HAP-1 (cell line): ENCODE data around the gene S100A1.
A peak's percentile ranks its signal among the peaks of the same experiment; 100 is the strongest.
"Not testable (repeated sequence)": the region's sequence is repeated elsewhere in the genome, so short reads cannot be mapped to it uniquely, and the experiment has no call there.

Source experiments
- DNase-seq, 2 experiments: peaks; one replicate each; pipeline ENCODE4 v3.0.0-alpha.2; 2016 to 2020; ENCODE audit warnings: low spot score in 2 of 2
- H3K27me3 ChIP-seq: fragments of 250-450 bp; sonication (Bioruptor Pico); 2 replicates; pipeline ENCODE4 v1.5.1; 2020; ENCODE audit warnings: low read depth, mild to moderate bottlenecking, moderate library complexity
- H3K36me3 ChIP-seq: fragments of 250-450 bp; sonication (Bioruptor Pico); replicated peaks from 2 replicates; pipeline ENCODE4 v1.5.1; 2020; ENCODE audit warnings: mild to moderate bottlenecking
- H3K4me1 ChIP-seq: fragments of 250-450 bp; sonication (Bioruptor Pico); 2 replicates; pipeline ENCODE4 v1.5.1; 2020; ENCODE audit warnings: mild to moderate bottlenecking
- H3K4me3 ChIP-seq: fragments of 250-450 bp; sonication (Bioruptor Pico); 2 replicates; pipeline ENCODE4 v1.5.1; 2020; ENCODE audit warnings: mild to moderate bottlenecking, moderate library complexity
- H3K9me3 ChIP-seq: fragments of 250-450 bp; sonication (Bioruptor Pico); 2 replicates; pipeline ENCODE4 v1.5.1; 2020; ENCODE audit warnings: mild to moderate bottlenecking, moderate library complexity
- in situ Hi-C: fragments of 300-500 bp; cut with MboI; formaldehyde crosslinking; loops from 3 replicates; pipeline ENCODE4 v1.14.3; 2020; ENCODE audit warnings: low sequenced_read_pairs, inconsistent platforms, mixed read lengths

S100A1 gene

GRCh38 chr1:153661111-153661708 is 33.0 kb downstream of the S100A1 start:
- in situ Hi-C loops = loop anchor here (25.0 kb wide), 1 partner anchor 601 kb away; the partner anchor contains the start of gene HAX1

GRCh38 chr1:153662269-153662668 is 34.0 kb downstream of the S100A1 start:
- Histone ChIP-seq H3K27me3 (no peaks in the 10 kb centered on the region), H3K36me3 (peaks cover 77% of the 10 kb centered on the region), H3K4me3 (no peak overlapping the region), H3K4me1 (peaks cover 10% of the 10 kb centered on the region), H3K9me3 (no peaks in the 10 kb centered on the region)
- no peak for DNase-seq
- in situ Hi-C loops = loop anchor here (25.0 kb wide), 1 partner anchor 600 kb away; the partner anchor contains the start of gene HAX1

More at GRCh38 chr1:153661111-153661708, 33.0 kb downstream of the S100A1 start:
- H3K9me3 ChIP-seq = no peaks in the 10 kb centered on the region
- H3K4me3 ChIP-seq = no peak overlapping the region
- H3K4me1 ChIP-seq = peaks cover 10% of the 10 kb centered on the region
- DNase-seq = no peak
- no peaks in the 10 kb centered on the region for H3K27me3 ChIP-seq
- H3K36me3 ChIP-seq = peaks cover 67% of the 10 kb centered on the region

- H3K4me1 ChIP-seq = peaks cover 10% of the 10 kb centered on the region
- DNase-seq = no peak
- H3K9me3 ChIP-seq = no peaks in the 10 kb centered on the region
- in situ Hi-C loops = loop anchor here (25.0 kb wide), 1 partner anchor 599 kb away; the partner anchor contains the start of gene HAX1
- H3K4me3 ChIP-seq = no peak overlapping the region
- no peaks in the 10 kb centered on the region for H3K27me3 ChIP-seq
- peaks cover 87% of the 10 kb centered on the region for H3K36me3 ChIP-seq
These were observed 35.0 kb downstream of the S100A1 start for GRCh38 chr1:153663211-153663610.

GRCh38 chr1:153667439-153667838 is 39.2 kb downstream of the S100A1 start:
- DNase-seq = no peak
- H3K27me3 ChIP-seq = no peaks in the 10 kb centered on the region
- H3K4me3 ChIP-seq = no peak overlapping the region
- in situ Hi-C loops = loop anchor here (25.0 kb wide), 1 partner anchor 595 kb away; the partner anchor contains the start of gene HAX1
- no peaks in the 10 kb centered on the region for H3K9me3 ChIP-seq
- H3K4me1 ChIP-seq = no peaks in the 10 kb centered on the region
- peaks cover 74% of the 10 kb centered on the region for H3K36me3 ChIP-seq

GRCh38 chr1:153668672-153669071 is 40.4 kb downstream of the S100A1 start:
- not testable (repeated sequence) for H3K27me3 ChIP-seq, DNase-seq, H3K4me3 ChIP-seq, H3K9me3 ChIP-seq, H3K4me1 ChIP-seq
- in situ Hi-C loops = loop anchor here (25.0 kb wide), 1 partner anchor 594 kb away; the partner anchor contains the start of gene HAX1
- H3K36me3 ChIP-seq = peaks cover 62% of the 10 kb centered on the region

GRCh38 chr1:153669606-153670005 is 41.4 kb downstream of the S100A1 start:
- Histone ChIP-seq H3K4me3 (peak overlapping the region; percentile 72), H3K27me3 (no peaks in the 10 kb centered on the region), H3K4me1 (no peaks in the 10 kb centered on the region), H3K36me3 (peaks cover 53% of the 10 kb centered on the region), H3K9me3 (no peaks in the 10 kb centered on the region)
- no peak for DNase-seq
- in situ Hi-C loops = loop anchor here (10.0 to 25.0 kb wide), 2 partner anchors 75 to 593 kb away; partner anchors contain the start of gene HAX1

GRCh38 chr1:153670257-153670858 is 42.1 kb downstream of the S100A1 start:
- DNase-seq = no peak
- H3K4me3 ChIP-seq = peak overlapping the region; percentile 72
- no peaks in the 10 kb centered on the region for H3K27me3 ChIP-seq
- in situ Hi-C loops = loop anchor here (10.0 to 25.0 kb wide), 2 partner anchors 74 to 592 kb away; partner anchors contain the start of gene HAX1
- no peaks in the 10 kb centered on the region for H3K4me1 ChIP-seq
- H3K36me3 ChIP-seq = peaks cover 45% of the 10 kb centered on the region
- no peaks in the 10 kb centered on the region for H3K9me3 ChIP-seq

GRCh38 chr1:153670859-153671627 is 42.8 kb downstream of the S100A1 start, which contains the start of gene ILF2:
Gene ILF2 (minus strand): TSS chr1:153670993. CDS start chr1:153670922, 71 bp downstream.
- H3K9me3 ChIP-seq = no peaks in the 10 kb centered on the region
- no peaks in the 10 kb centered on the region for H3K4me1 ChIP-seq
- DNase-seq = peak; percentile 98 to 100
- no peaks in the 10 kb centered on the region for H3K27me3 ChIP-seq
- in situ Hi-C loops = loop anchor here (10.0 to 25.0 kb wide), 2 partner anchors 74 to 591 kb away; partner anchors contain the start of gene HAX1
- peaks cover 38% of the 10 kb centered on the region for H3K36me3 ChIP-seq
- H3K4me3 ChIP-seq = peak within 1 kb of the TSS; percentile 72

- peaks cover 31% of the 10 kb centered on the region for H3K36me3 ChIP-seq
- DNase-seq = peak in 1 of 2 experiments; percentile 68
- H3K4me1 ChIP-seq, H3K27me3 ChIP-seq, H3K9me3 ChIP-seq: not testable (repeated sequence)
- in situ Hi-C loops = loop anchor here (10.0 to 25.0 kb wide), 2 partner anchors 73 to 591 kb away; partner anchors contain the start of gene HAX1
- peak overlapping the region; percentile 72 for H3K4me3 ChIP-seq
These were observed 43.6 kb downstream of the S100A1 start for GRCh38 chr1:153671628-153672353.

GRCh38 chr1:153673511-153673910 is 45.3 kb downstream of the S100A1 start:
- no peaks in the 10 kb centered on the region for H3K9me3 ChIP-seq
- no peaks in the 10 kb centered on the region for H3K4me1 ChIP-seq
- peaks cover 2% of the 10 kb centered on the region; the same call in 1 of the 2 replicates for H3K27me3 ChIP-seq
- H3K4me3 ChIP-seq = no peak overlapping the region
- DNase-seq = no peak
- H3K36me3 ChIP-seq = peaks cover 13% of the 10 kb centered on the region
- in situ Hi-C loops = loop anchor here (10.0 to 25.0 kb wide), 2 partner anchors 71 to 589 kb away; partner anchors contain the start of gene HAX1

GRCh38 chr1:153677718-153678518 is 49.7 kb downstream of the S100A1 start:
- in situ Hi-C loops = loop anchor here (5.0 to 10.0 kb wide), 3 partner anchors 67 to 309 kb away; partner anchors contain the start of gene RAB13
- peaks cover 2% of the 10 kb centered on the region for H3K27me3 ChIP-seq
- DNase-seq = peak; percentile 17 to 69
- no peaks in the 10 kb centered on the region for H3K4me1 ChIP-seq
- no peaks in the 10 kb centered on the region for H3K36me3 ChIP-seq
- no peaks in the 10 kb centered on the region for H3K9me3 ChIP-seq
- H3K4me3 ChIP-seq = no peak overlapping the region
